Measurements from ENCODE around the gene KLHDC1.
"Not testable (repeated sequence)": the region's sequence is repeated elsewhere in the genome, so short reads cannot be mapped to it uniquely, and the experiment has no call there.

DNA sequence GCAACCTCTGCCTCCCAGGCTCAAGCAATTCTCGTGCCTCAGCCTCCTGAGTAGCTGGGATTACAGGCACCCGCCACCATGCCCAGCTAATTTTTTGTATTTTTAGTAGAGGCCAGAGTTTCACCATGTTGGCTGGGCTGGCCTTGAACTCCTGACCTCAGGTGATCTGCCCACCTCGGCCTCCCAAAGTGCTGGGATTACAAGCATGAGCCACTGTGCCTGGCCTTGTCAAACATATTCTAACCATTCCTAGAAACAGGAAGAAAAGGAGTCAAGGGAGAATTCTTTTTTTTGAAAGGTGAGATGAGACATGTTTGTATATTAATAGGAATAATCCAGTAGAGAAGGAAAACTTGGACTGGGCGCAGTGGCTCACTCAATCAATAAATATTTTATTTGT, 11.6 kb downstream of the KLHDC1 start:
- TF ChIP-seq, protein P1, sequence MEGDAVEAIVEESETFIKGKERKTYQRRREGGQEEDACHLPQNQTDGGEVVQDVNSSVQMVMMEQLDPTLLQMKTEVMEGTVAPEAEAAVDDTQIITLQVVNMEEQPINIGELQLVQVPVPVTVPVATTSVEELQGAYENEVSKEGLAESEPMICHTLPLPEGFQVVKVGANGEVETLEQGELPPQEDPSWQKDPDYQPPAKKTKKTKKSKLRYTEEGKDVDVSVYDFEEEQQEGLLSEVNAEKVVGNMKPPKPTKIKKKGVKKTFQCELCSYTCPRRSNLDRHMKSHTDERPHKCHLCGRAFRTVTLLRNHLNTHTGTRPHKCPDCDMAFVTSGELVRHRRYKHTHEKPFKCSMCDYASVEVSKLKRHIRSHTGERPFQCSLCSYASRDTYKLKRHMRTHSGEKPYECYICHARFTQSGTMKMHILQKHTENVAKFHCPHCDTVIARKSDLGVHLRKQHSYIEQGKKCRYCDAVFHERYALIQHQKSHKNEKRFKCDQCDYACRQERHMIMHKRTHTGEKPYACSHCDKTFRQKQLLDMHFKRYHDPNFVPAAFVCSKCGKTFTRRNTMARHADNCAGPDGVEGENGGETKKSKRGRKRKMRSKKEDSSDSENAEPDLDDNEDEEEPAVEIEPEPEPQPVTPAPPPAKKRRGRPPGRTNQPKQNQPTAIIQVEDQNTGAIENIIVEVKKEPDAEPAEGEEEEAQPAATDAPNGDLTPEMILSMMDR (IDR thresholded peaks at IDR 0.05; ENCODE audit: insufficient read depth, low read depth, low read length): not testable (repeated sequence)
- not testable (repeated sequence) for TF ChIP-seq EZH2 (IDR thresholded peaks at IDR 0.05; ENCODE audit: insufficient read depth, low read length)

All from astrocyte (in vitro differentiated cells and primary cell).